Measurements from ENCODE around the gene DUS3L.
A peak's percentile ranks its signal among the peaks of the same experiment; 100 is the strongest.

The DUS3L gene

DNA sequence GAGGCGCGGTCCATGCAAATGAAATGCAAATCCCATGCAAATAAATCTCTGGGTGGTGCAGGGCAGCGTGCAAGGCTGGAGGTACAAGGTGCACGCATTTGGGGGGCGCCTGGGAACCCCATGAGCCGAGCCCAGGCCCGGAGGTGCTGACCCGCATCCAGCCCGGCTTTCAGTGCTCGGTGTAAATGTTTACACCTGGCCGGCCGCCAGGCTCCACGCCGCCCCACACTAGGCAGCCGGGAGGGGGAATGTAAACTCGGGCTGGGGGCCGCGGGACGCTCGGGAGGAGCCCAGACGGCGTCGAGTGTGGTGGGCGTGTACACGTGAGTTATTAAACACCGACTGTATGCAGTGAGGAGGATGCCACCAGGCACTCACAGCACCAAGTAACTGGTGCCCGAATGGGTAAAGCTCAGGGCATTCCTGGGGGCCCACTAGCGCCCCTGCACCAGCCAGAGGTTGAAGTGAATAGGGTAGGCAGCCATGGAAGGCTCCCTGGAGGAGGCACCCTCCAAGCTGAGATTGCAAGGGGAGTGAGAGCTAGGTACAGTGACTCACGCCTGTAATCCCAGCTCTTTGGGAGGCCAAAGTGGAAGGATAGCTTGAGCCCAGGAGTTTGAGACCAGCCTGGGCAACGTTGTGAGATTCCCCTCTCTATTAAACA lies 31.4 kb upstream of the DUS3L start:
- DNase-seq (ENCODE audit: low read depth): no peak

- DNase-seq (ENCODE audit: low read depth): no peak
Observed at GRCh38 chr19:5821521-5822180, 30.7 kb upstream of the DUS3L start.

GRCh38 chr19:5820785-5821184 lies 29.8 kb upstream of the DUS3L start:
- DNase-seq (ENCODE audit: low read depth): no peak

DNA sequence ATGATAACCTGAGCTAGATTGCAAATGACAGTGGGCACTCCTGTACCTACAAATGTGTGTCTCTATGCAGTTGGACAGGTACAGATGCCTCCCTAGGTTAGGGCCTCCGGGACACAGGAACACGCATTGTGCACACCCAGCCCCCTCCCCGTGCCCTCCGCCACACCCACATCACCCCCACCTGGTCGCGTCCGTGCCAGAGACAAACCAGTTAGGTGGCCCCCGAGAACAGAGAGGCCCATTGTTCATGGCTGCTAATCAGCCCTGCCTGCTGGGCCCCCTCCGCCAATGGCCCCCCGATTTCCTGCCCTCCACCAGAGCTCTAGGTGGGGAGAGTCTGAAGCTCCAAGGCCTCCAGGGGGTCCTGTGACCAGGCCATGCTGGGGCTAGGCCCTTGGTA lies 27.6 kb upstream of the DUS3L start:
- no peak for DNase-seq (ENCODE audit: low read depth)

DNA sequence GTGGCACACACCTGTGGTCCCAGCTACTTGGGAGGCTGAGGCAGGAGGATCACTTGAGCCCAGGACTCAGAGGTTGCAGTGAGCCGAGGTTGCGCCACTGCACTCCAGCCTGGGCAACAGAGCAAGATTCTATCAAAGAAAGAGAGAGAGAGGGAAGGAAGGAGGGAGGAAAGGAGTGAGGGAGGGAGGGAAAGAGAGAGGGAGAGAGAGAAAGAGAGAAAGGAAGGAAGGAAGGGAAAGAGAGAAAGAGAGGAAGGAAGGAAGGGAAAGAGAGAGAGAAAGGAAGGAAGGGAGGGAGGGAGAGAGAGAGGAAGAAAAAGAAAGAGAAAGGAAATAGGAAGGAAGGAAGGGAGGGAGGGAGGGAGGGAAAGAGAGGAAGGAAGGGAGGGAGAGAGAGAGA lies 26.3 kb upstream of the DUS3L start:
- no peak for DNase-seq (ENCODE audit: low read depth)

GRCh38 chr19:5814852-5815246 lies 23.9 kb upstream of the DUS3L start:
- no peak for DNase-seq (ENCODE audit: low read depth)

GRCh38 chr19:5814123-5814851 lies 23.3 kb upstream of the DUS3L start:
- DNase-seq (ENCODE audit: low read depth): no peak

DNA sequence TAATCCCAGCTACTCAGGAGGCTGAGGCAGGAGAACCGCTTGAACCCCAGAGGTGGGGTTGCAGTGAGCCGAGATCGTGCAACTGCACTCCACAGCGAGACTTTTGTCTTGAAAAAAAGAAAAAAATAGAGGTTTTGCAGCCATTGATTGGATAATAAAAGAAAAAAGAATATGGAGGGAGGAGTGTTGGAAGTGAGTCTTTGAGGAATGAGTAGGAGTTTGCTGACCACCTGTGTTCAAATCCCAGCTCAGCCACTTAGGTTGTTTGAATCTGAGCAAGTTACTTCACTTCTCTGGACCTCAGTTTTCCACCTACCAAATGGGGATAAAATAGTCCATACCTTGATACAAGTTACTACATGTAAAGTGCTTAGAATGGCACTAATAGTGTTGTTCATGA lies 20.2 kb upstream of the DUS3L start:
- DNase-seq (ENCODE audit: low read depth): no peak

- no peak for DNase-seq (ENCODE audit: low read depth)
Observed at GRCh38 chr19:5809469-5809868, 18.5 kb upstream of the DUS3L start.

- peak; percentile 33 for DNase-seq (ENCODE audit: low read depth)
Observed at GRCh38 chr19:5809053-5809452, 18.1 kb upstream of the DUS3L start.

- DNase-seq (ENCODE audit: low read depth): no peak
Observed at GRCh38 chr19:5808120-5808816, 17.3 kb upstream of the DUS3L start.

DNA sequence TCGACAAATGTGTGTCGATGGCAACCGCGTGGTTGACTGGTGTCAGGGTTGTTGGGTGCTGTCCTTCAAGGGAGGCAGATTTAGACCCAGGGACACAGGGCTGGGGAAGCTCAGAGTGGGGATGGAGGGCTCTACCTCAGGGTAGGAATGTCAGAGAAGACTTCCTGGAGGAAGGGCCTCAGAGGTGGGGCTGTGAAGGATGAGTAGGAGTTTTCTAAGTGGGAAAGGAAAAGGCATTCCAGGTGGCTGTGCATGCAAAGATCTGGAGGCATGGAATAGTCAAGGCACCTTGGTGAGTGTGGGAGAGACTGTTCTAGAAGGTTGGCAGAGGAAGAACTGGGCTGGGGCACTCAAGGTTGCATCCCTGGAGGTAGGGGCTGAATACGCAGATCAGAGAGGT lies 15.9 kb upstream of the DUS3L start:
- DNase-seq (ENCODE audit: low read depth): no peak

- no peak for DNase-seq (ENCODE audit: low read depth)
Observed at GRCh38 chr19:5806133-5806489, 15.1 kb upstream of the DUS3L start.

DNA sequence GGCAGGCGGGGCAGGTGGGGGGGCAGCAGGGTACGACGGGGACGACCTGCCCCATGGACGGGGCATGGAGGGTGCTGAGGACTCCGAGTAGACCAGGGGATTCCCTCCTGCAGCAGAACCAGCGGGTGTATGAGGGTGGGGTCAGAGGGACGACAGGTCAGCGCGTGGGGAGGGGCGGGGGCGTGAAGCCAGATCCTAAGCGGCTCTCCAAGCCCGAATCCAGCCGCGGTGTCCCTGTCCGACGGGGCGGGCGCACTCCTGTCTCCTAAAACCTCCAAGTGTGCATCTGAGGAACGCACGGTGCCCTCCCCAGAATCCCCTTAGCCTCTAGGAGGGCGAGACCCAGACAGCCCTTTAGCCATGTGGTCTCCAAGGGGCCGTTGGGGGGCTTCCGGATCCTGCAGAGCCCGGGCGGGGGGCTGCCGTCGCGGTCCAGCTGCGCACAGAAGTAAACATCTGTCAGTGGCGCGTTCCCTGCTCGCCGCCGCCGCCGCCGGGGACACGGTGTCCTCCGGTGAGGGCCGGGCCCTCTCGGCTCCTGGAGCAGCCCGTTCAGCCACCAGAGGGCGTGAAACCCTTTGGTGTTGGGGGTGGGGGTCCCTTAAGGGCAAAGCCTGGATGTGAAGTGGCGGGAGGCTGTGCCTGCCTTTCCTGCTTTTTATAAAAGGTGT lies 14.6 kb upstream of the DUS3L start:
- DNase-seq (ENCODE audit: low read depth): peak; percentile 27

DNA sequence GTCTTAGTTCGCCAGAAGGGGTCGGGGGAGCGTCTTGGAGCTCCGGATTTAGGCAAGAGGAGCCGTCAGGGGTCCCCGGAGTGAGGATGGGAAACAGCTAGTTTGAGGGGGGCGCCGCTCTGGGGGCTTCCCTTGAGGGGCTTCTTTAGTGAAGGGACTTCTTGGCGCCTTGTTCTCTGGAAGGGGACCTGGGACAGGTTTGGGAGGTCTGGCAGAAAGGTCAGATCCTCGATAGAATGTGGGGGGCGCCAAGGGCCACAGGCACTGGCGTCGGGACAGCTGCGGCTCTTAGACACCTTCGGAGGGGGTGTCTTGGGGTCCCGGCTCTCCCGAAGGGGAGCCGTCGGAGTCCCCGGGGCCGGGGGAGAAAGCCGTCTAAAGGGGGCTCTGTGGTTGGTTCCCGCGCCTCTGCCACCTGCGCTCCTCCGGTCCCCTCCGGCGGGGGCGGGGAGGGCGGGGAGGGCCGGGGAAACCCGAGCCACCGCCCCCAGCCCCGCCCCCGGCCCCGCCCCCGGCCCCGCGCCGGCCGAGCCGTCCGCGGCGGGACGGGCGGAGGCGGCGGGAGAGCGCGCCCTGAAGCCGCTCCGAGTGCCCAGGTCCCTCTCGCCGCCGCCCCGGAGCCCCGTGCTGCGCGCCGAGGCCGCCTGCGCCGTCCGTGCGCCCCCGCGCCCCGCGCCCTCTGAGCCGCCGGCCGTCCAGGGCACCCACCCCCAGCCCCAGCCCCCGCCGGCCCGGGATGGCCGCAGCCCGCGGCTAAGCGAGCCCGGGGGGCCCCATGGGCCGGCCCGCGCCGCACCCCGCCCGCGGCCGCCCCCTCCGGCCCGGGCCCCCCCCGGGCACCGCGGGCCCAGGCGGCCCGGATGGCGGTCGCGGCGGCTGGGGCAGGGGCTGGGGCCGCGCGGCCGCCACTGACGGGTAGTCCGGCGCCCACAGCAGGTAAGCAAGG lies 13.8 kb upstream of the DUS3L start, which contains the start of gene NRTN:
Gene NRTN, plus strand, starts transcription at position 552 of the 946 bp plus-strand sequence. CDS start 19,099 bp downstream, outside the sequence.
- no peak for DNase-seq (ENCODE audit: low read depth)

GRCh38 chr19:5803752-5804515 lies 13.0 kb upstream of the DUS3L start:
- DNase-seq (ENCODE audit: low read depth): peak; percentile 70

DNA sequence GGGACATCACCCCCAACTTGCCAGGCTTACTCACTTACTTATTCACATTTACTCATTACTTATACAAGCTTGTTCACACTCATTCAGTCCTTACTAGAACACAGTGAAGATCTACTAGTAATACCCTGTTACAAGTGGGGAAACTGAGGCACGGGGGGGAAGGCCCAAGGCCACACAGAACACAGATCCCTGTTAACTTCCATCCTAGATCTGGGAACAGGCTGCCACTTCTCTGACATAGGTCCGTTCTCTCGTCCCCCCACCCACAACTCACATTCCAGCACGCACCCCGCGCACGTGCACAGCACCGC lies 12.4 kb upstream of the DUS3L start:
- DNase-seq (ENCODE audit: low read depth): no peak

DNA sequence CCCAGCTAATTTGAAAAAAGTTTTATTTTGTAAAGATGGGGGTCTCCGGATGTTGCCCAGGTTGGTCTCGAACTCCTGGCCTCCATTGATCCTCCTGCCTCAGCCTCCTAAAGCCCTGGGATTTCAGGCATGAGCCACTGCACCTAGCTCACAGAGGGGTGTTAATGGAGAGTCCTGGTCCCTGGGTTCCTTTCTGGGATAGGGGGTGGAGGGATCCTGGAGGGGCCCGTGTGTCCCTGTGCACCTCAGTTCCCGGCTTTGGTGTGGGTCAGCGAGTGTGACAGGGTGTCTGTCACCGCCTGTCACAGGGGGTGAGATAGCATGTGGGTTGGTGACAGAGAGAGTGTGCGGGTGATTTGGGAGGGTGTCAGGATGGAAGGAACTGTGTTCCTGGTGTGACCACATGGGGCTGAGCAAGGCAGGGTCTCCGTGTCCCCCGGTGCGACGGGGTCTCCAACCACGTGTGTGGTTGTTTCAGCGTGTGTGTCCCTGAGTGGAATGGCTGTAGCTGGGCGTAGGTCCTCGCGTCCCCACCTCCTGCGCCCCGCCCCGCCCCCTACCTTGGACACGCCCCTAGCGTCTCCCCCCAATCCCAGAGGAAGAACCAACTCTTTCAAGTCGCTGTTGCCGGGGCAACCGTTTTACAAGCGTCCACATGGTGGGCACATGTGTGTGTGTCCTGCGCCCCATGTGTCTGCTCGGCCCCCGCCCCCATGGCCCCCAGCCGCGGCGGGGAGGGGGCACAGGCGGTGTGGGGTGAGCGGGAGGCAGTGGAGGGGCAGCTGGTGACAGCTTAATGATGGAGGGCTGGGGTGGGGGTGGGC lies 11.0 kb upstream of the DUS3L start:
- peak; percentile 34 for DNase-seq (ENCODE audit: low read depth)

Measured in amniotic epithelial cell (primary cell).